Central memory CD8-positive, alpha-beta T cell (primary cell): ENCODE measurements around the gene AMBP.

Source experiments
- ATAC-seq: fragments of 150-1000 bp; cut with Tn5 transposase; replicated peaks from 2 replicates; pipeline ENCODE4 v1.10.0; 2022; ENCODE audit warnings: mild to moderate bottlenecking, moderate FRiP score, moderate number of reproducible peaks; ENCODE audit not compliant: poor library complexity, severe bottlenecking; ENCODE audit errors: extremely low read depth
- DNase-seq, 2 donors: peaks; one replicate each; pipeline ENCODE4 v3.0.0; 2021; ENCODE audit warnings: low spot score in 2 of 2
- H3K27ac Mint-ChIP-seq: one replicate; pipeline ENCODE4 v1.8.0; 2022; ENCODE audit warnings: low read depth, mild to moderate bottlenecking, moderate library complexity, mixed read lengths
- H3K27me3 Mint-ChIP-seq: one replicate; pipeline ENCODE4 v1.8.0; 2022; ENCODE audit warnings: mixed read lengths
- H3K36me3 Mint-ChIP-seq: one replicate; pipeline ENCODE4 v1.8.0; 2022; ENCODE audit warnings: mild to moderate bottlenecking, moderate library complexity, mixed read lengths; ENCODE audit not compliant: insufficient read depth
- H3K4me1 Mint-ChIP-seq: one replicate; pipeline ENCODE4 v1.8.0; 2022; ENCODE audit warnings: mixed read lengths
- H3K4me3 Mint-ChIP-seq: one replicate; pipeline ENCODE4 v1.8.0; 2022; ENCODE audit warnings: mild to moderate bottlenecking, moderate library complexity, mixed read lengths
- H3K9me3 Mint-ChIP-seq: one replicate; pipeline ENCODE4 v1.8.0; 2022; ENCODE audit warnings: mixed read lengths

AMBP gene

DNA sequence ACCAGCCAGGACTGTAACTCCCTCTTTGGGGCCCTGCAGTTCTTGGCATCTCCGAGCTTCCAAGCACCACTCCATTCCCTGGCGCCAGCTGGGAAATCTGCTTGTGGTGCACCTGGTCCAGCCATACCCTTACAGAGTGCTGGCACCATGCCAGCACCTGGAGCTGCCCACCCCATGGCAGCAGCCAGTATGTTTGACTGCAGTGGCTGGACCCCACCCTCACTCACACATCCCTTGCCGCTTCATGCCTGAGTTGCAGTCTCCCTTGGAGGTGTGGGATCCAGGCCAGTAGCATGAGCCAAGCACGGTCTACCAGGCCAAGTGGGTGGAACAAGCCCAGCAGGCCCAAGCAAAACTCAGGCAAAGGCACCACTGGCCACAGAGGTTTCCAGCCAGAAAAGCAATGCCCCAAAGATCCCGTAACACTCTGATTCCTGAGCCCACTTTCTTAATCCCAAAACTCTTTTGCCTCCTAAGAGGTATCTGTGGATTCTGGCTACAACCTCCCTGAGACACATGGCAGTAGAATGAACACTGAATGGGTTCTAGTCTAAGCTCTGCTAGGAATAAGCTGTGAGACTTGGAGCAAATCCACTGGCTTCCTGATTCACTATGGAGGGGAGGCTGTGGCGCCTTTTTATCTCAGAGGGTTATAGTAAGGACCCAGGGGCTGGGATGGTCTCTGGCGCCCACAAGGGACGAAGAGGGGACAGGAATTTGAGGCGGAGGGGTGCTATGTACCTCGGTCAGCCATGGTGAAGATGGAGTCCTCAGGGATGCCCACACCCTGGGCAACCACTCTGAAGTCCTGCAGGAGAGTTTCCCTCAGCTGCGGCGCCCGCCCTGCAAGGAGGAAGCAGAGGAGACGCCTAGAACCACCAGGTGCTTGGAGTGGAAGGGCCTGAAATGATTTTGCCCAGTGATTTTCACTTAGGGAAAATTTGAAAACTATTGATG lies 5.6 kb downstream of the AMBP start:
- no peak overlapping the region for H3K4me3 Mint-ChIP-seq
- H3K9me3 Mint-ChIP-seq: no peaks in the 10 kb centered on the region
- no peaks in the 10 kb centered on the region for H3K4me1 Mint-ChIP-seq
- H3K27ac Mint-ChIP-seq: no peak overlapping the region
- no peak for DNase-seq
- peaks cover 26% of the 10 kb centered on the region for H3K27me3 Mint-ChIP-seq
- H3K36me3 Mint-ChIP-seq: no peaks in the 10 kb centered on the region
- ATAC-seq: no peak

- Mint-ChIP-seq H3K9me3 (no peaks in the 10 kb centered on the region), H3K4me1 (no peaks in the 10 kb centered on the region), H3K27me3 (peaks cover 14% of the 10 kb centered on the region), H3K4me3 (no peak overlapping the region), H3K27ac (no peak overlapping the region), H3K36me3 (no peaks in the 10 kb centered on the region)
- no peak for DNase-seq
- no peak for ATAC-seq
Observed at GRCh38 chr9:114071197-114071795, 6.8 kb downstream of the AMBP start.

DNA sequence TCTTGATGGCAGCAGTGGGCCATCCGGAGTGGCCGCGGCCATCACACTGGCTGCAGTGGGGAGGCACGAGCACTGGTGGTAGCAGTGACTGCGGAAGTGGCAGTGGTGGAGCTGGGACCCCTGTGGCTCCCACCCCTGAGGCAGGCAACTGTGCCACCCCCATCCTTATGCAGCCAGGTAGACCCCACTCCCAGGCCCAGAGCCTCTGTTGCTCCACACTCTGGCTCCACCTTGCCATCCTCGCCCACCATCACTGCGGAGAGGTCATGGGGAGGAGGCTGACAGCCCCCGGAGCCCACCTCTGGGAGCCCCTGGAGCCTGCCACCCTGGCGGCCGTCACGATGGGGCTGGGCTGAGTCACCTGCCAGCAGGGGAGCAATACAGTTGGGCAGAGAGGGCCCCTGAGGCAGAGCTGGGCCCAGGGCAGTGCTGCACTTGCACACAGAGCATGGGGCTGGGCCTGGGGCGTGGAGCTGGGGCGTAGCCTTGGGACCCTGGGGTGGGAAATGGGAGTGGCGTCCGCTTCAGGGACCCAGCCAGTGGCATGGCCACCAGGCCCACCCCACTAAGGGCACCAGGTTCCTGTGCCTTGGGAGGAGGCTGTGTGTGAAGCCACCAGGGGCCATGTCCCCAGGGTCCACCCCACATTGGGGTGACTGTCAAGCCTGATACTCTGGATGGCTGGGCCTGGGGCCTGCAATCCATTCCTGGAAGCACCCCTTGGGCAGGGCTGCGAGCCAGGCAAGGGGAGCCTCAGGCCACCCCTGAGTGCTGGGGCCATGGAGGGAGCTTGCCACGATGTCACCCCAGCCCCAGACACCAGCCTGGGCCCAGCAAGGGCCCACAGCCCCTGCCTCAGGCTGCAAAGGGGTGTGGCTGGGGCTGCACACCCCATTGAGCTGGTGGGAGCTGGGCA lies 7.7 kb downstream of the AMBP start:
- Mint-ChIP-seq H3K36me3 (no peaks in the 10 kb centered on the region), H3K27ac (no peak overlapping the region), H3K4me3 (no peak overlapping the region), H3K4me1 (no peaks in the 10 kb centered on the region), H3K9me3 (no peaks in the 10 kb centered on the region), H3K27me3 (peaks cover 6% of the 10 kb centered on the region)
- DNase-seq (no peak), ATAC-seq (no peak)

DNA sequence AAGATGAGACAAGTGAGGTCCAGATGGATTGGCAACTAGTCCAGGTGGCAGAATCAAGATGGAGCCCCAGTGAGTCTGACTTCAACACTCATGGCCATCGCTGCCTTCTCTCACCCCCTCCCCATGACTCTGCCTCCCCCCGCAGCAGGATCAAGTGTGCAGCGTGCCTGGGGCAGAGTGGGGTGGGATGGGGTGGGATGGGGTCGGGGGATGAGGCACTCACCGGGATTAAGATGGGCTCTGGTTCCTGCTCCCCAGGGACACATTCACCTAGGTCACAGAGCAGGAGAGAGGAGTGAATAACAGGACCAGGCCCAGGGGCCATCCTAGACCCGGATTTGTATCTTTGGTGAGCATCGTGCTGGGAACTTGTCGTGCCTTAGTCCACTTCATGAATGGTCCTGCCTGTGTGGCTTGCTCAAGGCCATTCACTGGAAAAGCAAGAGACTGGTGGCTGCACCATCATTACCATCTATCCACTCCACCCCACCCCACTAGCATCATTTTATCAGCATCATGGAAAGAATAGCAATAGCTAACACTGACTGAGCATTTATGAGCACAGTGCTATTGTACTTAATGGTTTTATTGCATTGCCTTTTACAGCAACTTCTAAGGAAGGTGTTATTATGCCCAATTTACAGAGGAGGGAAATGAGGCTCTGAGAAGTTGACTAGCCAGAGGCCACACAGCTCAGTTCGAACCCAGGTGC lies 8.5 kb downstream of the AMBP start:
- no peak for ATAC-seq
- Mint-ChIP-seq H3K27me3 (peaks cover 7% of the 10 kb centered on the region), H3K4me1 (no peaks in the 10 kb centered on the region), H3K4me3 (no peak overlapping the region), H3K9me3 (no peaks in the 10 kb centered on the region), H3K36me3 (no peaks in the 10 kb centered on the region), H3K27ac (no peak overlapping the region)
- DNase-seq: no peak

DNA sequence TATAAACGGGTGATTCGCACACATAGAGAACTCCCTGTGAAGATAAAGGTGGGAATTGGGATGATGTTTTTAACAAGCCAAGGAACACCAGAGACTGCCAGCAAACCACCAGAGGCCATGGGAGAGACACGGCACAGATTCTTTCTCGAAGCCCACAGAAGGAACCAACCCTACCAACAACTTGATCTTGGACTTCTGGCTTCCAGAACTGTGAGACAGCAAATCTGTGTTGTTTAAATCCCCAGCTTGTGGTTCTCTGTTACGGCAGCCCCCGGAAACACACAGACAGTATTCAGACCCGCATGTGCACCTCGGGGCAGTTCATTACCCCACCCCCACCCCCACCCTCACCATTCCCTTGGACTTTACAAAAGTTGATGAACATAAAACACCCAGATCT lies 12.8 kb downstream of the AMBP start:
- H3K36me3 Mint-ChIP-seq: no peaks in the 10 kb centered on the region
- DNase-seq (no peak), ATAC-seq (no peak)
- peaks cover 50% of the 10 kb centered on the region for H3K27me3 Mint-ChIP-seq
- no peaks in the 10 kb centered on the region for H3K4me1 Mint-ChIP-seq
- no peaks in the 10 kb centered on the region for H3K9me3 Mint-ChIP-seq
- no peak overlapping the region for H3K27ac Mint-ChIP-seq
- H3K4me3 Mint-ChIP-seq: no peak overlapping the region

DNA sequence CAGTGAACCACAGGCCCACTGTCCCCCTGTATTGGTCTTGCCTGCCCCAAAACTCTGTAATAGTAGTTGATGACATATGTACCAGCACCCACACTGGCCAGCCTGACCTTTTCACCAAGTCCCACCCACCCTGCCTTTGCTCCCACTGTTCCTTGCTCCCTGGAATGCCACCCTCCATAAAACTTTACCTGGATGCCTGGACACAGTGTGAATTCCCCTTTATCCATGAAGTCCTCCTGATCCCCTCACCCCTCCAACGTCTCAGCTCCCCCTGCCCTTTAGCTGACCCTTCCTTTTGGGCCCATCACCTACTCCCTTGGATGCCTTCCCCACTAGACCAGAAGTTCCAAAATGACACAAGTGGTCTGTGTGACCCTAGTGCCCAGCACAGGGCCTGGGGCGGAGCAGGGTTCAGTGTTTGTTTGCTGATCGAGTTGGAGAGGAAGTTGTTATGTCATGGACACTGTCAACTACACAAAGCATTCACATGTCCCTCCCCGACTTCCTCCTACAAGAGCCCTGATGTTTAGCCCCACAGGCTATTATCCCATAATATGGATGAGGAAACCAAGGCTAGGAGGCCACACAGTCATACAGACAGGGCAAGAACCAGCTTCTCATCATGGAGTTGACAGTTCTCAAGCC lies 16.1 kb downstream of the AMBP start:
- H3K36me3 Mint-ChIP-seq: no peaks in the 10 kb centered on the region
- ATAC-seq (no peak), DNase-seq (no peak)
- H3K27ac Mint-ChIP-seq: no peak overlapping the region
- peaks cover 57% of the 10 kb centered on the region for H3K27me3 Mint-ChIP-seq
- no peaks in the 10 kb centered on the region for H3K4me1 Mint-ChIP-seq
- no peaks in the 10 kb centered on the region for H3K9me3 Mint-ChIP-seq
- H3K4me3 Mint-ChIP-seq: no peak overlapping the region

DNA sequence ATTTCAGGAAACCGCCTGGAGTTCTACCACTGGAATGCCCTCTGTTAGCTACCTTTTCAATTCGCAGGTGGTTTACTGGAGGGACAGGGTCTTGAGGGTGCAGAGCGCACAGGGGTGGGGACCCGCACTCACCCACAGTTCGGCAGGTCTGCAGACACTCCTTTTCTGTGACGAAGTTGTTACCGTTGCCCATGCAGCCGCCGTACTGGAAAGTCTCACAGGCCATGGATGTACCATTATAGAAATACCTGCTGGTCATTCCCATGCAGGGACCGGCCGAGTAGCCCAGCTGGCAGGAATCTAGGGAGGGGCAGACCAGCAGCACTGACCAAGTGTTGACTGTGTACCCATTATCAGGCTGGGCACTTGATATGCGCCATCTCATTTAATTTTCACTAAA lies 16.8 kb downstream of the AMBP start:
- no peak overlapping the region for H3K27ac Mint-ChIP-seq
- no peak for DNase-seq
- no peak for ATAC-seq
- no peak overlapping the region for H3K4me3 Mint-ChIP-seq
- H3K36me3 Mint-ChIP-seq: no peaks in the 10 kb centered on the region
- H3K4me1 Mint-ChIP-seq: no peaks in the 10 kb centered on the region
- H3K9me3 Mint-ChIP-seq: no peaks in the 10 kb centered on the region
- peaks cover 57% of the 10 kb centered on the region for H3K27me3 Mint-ChIP-seq

- Mint-ChIP-seq H3K9me3 (no peaks in the 10 kb centered on the region), H3K4me3 (no peak overlapping the region), H3K27me3 (peaks cover 57% of the 10 kb centered on the region), H3K27ac (no peak overlapping the region), H3K36me3 (peaks cover 2% of the 10 kb centered on the region), H3K4me1 (no peaks in the 10 kb centered on the region)
- ATAC-seq: no peak
- no peak for DNase-seq
Observed at GRCh38 chr9:114060711-114061110, 17.4 kb downstream of the AMBP start.

GRCh38 chr9:114060070-114060469 lies 18.0 kb downstream of the AMBP start:
- Mint-ChIP-seq H3K36me3 (peaks cover 2% of the 10 kb centered on the region), H3K4me1 (no peaks in the 10 kb centered on the region), H3K9me3 (no peaks in the 10 kb centered on the region), H3K27ac (no peak overlapping the region), H3K27me3 (peaks cover 54% of the 10 kb centered on the region), H3K4me3 (no peak overlapping the region)
- no peak for DNase-seq
- ATAC-seq: no peak

DNA sequence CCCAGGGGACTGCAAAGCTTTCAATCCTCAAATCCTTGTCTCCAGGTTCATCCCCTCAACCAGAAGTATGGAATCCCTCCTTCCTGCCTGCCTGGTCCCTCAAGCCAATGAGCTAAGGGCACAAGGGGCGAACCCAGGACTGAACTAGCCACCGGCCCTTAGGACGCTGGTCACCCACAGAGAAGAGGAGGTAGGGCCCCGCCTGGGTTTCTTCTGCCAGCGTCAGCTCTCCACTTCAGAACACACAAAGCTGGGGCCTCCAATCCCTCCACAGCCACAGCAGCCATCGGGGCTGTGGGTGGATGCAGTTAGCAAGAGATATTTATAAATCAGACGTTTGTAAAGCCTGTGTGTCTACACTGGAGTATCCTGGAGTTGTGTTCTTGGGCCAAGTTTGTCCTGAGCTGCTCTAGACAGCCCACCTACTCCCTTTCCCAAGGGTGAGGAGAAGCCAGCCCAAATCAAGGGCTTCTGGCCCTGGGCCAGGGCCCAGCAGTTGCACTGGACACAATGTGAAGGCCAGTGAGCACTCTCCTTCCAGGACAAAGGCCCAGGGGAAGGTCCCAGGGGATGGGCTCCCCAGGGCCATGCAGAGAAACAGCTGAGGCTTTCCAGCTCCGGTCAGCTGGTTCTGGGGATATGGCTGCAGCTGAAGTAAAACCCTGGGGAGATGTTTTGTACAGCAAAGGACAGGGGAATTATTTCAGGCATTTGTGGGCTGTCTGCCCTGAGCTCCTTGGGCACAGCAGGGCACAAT lies 18.9 kb downstream of the AMBP start:
- DNase-seq: no peak
- Mint-ChIP-seq H3K9me3 (no peaks in the 10 kb centered on the region), H3K27ac (no peak overlapping the region), H3K4me1 (no peaks in the 10 kb centered on the region), H3K27me3 (peaks cover 46% of the 10 kb centered on the region), H3K36me3 (peaks cover 2% of the 10 kb centered on the region), H3K4me3 (no peak overlapping the region)
- ATAC-seq: no peak

DNA sequence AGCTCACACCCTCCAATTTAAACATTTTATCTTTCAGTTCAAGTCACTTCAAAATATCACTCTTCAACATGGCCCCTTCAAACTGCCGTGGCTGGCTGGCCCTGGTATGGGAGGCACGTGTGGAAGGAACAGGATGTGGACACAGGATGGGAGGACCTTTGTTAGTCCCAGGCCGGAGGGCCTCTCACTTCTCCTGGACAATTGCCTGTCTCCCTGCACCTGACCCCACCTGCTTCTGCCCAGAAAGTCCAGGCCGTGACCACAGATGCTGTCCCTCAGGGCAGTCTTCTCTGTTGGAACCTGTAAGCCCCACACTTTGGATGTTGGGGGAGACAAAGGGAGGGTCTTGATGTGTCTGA lies 19.4 kb downstream of the AMBP start:
- peaks cover 40% of the 10 kb centered on the region for H3K27me3 Mint-ChIP-seq
- DNase-seq: no peak
- no peak overlapping the region for H3K4me3 Mint-ChIP-seq
- ATAC-seq: no peak
- H3K9me3 Mint-ChIP-seq: no peaks in the 10 kb centered on the region
- H3K36me3 Mint-ChIP-seq: peaks cover 3% of the 10 kb centered on the region
- H3K27ac Mint-ChIP-seq: no peak overlapping the region
- no peaks in the 10 kb centered on the region for H3K4me1 Mint-ChIP-seq
